Tibial nerve (tissue), 4 donors: ENCODE measurements around the gene GRM8. TPM values are rescaled to one million over a fixed set of nuclear protein-coding genes. Genes with fewer than 3 reads are reported as not detected.

Source experiments
- DNase-seq, 2 donors: peaks; one replicate each; pipeline ENCODE4 v3.0.0-alpha.2; 2019; ENCODE audit warnings: low spot score in 2 of 2
- H3K27ac ChIP-seq, 4 donors: fragments of 200-600 bp; sonication (generic) in 3 of 4; one replicate each; pipeline ENCODE4 v1.5.1; 2017 to 2019; ENCODE audit warnings: mild to moderate bottlenecking in 1 of 4
- H3K27me3 ChIP-seq, 2 donors: fragments of 200-600 bp; sonication (generic) in 1 of 2; one replicate each; pipeline versions ENCODE4 v1.5.1 to v1.6.0; 2017 to 2019
- H3K36me3 ChIP-seq, 3 donors: fragments of 200-600 bp; sonication (generic); one replicate each; pipeline ENCODE4 v1.5.1; 2018 to 2019
- H3K4me1 ChIP-seq, 4 donors: fragments of 200-600 bp; sonication (generic) in 3 of 4; one replicate each; pipeline ENCODE4 v1.5.1; 2017 to 2019
- H3K4me3 ChIP-seq, 4 donors: fragments of 200-600 bp; sonication (generic) in 3 of 4; one replicate each; pipeline ENCODE4 v1.5.1; 2017 to 2019; ENCODE audit warnings: mild to moderate bottlenecking in 1 of 4, moderate library complexity in 1 of 4
- H3K9me3 ChIP-seq, 4 donors: fragments of 200-600 bp; sonication (generic) in 3 of 4; one replicate each; pipeline ENCODE4 v1.5.1; 2017 to 2019
- EP300 ChIP-seq, 2 donors: sonication (generic); formaldehyde crosslinking; IDR thresholded peaks; one replicate each; pipeline ENCODE4 v1.6.1; 2017; ENCODE audit warnings: antibody characterized with exemption in 2 of 2, mild to moderate bottlenecking in 1 of 2
- POLR2A ChIP-seq, 2 donors: fragments of 450-650 bp; IDR thresholded peaks; one replicate each; pipeline ENCODE4 v1.6.1; 2017; ENCODE audit warnings: antibody characterized with exemption in 2 of 2, mild to moderate bottlenecking in 2 of 2, moderate library complexity in 2 of 2
- WGBS, 2 donors: methylation state at CpG; one replicate each; pipeline ENCODE4 v1.1.5; 2018; 5-methylcytosine and 5-hydroxymethylcytosine counted together
- total RNA-seq, 4 donors: library from RNA; depleted of rRNA; stranded (reverse); fragments of >200 nt; gene quantifications; one replicate each; pipeline ENCODE4 v1.1.0, GENCODE V29; 2016
- TF ChIP-seq, protein P1 (sequence below), 5 experiments: fragments of 200-600 bp in 3 of 5; fragments of 450-650 bp in 2 of 5; sonication (generic) in 3 of 5; IDR thresholded peaks; one replicate each; pipeline ENCODE4 v1.5.1; 2016 to 2019; ENCODE audit warnings: antibody characterized with exemption in 5 of 5, mild to moderate bottlenecking in 3 of 5, moderate library complexity in 2 of 5

The GRM8 gene
- total RNA-seq, 4 donors from 2014 or later = 0.59 to 1.5 (median 1.1) TPM

DNA sequence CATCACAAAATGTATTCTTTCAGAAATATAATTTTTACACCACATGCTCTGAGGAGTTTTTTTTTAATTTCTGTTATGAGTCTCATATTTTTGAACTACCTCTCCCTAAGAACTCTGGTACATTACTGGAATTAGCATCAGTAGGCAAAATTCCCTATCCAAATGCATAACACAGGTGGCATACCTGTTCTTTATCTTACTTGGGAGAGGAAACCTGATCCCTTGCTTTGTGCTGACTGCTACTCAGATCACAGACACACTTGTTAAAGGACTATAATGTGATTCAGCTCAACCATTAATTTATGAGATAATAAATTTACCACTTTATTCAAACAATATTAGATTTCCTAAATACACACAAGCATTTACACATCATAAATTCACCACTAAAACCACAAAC lies 617.2 kb downstream of the GRM8 start:
- Histone ChIP-seq H3K27ac (no peak overlapping the region), H3K9me3 (peaks cover 0 to 5% (median 0%) of the 10 kb centered on the region in 4 donors), H3K4me3 (no peak overlapping the region), H3K4me1 (no peaks in the 10 kb centered on the region), H3K36me3 (no peaks in the 10 kb centered on the region), H3K27me3 (no peaks in the 10 kb centered on the region)
- DNase-seq = no peak
- TF ChIP-seq, protein P1, sequence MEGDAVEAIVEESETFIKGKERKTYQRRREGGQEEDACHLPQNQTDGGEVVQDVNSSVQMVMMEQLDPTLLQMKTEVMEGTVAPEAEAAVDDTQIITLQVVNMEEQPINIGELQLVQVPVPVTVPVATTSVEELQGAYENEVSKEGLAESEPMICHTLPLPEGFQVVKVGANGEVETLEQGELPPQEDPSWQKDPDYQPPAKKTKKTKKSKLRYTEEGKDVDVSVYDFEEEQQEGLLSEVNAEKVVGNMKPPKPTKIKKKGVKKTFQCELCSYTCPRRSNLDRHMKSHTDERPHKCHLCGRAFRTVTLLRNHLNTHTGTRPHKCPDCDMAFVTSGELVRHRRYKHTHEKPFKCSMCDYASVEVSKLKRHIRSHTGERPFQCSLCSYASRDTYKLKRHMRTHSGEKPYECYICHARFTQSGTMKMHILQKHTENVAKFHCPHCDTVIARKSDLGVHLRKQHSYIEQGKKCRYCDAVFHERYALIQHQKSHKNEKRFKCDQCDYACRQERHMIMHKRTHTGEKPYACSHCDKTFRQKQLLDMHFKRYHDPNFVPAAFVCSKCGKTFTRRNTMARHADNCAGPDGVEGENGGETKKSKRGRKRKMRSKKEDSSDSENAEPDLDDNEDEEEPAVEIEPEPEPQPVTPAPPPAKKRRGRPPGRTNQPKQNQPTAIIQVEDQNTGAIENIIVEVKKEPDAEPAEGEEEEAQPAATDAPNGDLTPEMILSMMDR (IDR thresholded peaks at IDR 0.05) = no peak
- TF ChIP-seq EP300 (IDR thresholded peaks at IDR 0.05) (no peak), POLR2A (IDR thresholded peaks at IDR 0.05) (no peak)

DNA sequence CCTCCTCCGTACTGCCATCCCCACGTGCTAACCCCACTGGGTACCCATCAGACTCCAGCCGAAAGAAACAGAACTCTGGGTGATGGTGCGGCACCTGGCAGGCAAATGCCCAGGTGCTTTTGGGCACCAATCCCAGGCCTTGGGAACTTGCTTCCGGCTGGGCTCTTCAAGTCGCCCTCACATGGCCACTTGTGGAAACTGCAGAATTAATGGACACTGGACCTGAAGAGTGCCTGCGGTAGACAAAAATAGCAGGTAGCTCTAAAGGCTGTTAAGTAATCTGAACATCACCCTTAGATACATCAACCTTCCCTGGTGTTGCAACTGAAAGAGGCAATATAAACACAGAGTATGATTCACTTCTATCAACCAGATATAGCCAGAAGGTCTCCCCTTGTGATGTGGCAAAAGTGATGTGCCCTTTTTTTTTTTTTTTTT lies 644.4 kb downstream of the GRM8 start:
- TF ChIP-seq POLR2A (IDR thresholded peaks at IDR 0.05) = no peak
- Histone ChIP-seq H3K9me3 (peaks cover 0 to 3% (median 0%) of the 10 kb centered on the region in 4 donors), H3K4me3 (no peak overlapping the region), H3K27ac (no peak overlapping the region), H3K4me1 (no peaks in the 10 kb centered on the region), H3K27me3 (no peaks in the 10 kb centered on the region), H3K36me3 (no peaks in the 10 kb centered on the region)
- no peak for DNase-seq
- 60 to 65% methylated on average over 7 of the region's 7 CpGs for WGBS, 2 donors

DNA sequence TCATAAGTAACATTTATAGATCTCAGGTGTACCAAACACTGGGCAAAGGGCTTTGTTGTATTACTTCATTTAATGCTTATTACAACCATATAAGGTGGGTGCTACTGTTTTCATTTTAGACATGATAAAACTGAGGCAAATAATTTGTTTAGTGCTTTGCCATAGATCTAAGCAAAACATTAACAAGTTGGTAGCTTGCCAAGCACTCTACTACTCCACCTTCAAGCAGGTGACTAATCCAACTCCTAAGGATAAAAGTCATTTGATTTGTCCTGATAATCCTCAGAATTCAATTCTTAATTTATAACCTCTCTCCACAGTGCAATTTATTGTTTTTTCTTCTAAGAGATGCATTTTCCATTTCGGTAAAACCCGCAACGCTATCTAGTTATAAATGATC lies 646.4 kb downstream of the GRM8 start:
- Histone ChIP-seq H3K36me3 (no peaks in the 10 kb centered on the region), H3K27me3 (no peaks in the 10 kb centered on the region)
- no peak for TF ChIP-seq POLR2A (IDR thresholded peaks at IDR 0.05)
- TF ChIP-seq, protein P1 (IDR thresholded peaks at IDR 0.05) = no peak
- TF ChIP-seq EP300 (IDR thresholded peaks at IDR 0.05) = no peak

DNA sequence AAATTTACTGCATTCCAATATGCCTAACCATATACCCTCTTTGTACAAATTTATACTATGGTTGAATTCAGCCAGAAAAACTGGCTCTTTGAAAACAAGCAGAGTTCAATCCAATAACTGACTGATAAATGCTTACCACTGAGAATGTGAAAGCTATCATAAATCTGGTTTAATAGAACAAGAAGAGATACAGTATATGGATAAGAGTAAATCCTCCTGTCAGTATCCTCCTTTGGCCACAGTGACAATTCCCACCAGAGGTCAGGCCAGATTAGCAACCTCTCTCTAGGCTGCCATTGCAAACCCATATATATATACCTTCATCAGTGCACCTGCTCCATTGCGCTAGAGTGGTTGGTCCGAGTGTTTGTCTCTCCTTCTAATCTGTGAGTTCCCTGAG lies 647.2 kb downstream of the GRM8 start:
- Histone ChIP-seq H3K27me3 (no peaks in the 10 kb centered on the region), H3K4me1 (no peaks in the 10 kb centered on the region), H3K4me3 (no peak overlapping the region), H3K36me3 (no peaks in the 10 kb centered on the region), H3K27ac (no peak overlapping the region), H3K9me3 (no peaks in the 10 kb centered on the region)
- DNase-seq = no peak
- 94 to 100% methylated on average over 2 of the region's 2 CpGs for WGBS, 2 donors
- no peak for TF ChIP-seq EP300 (IDR thresholded peaks at IDR 0.05)

More for the DNA sequence above, 646.4 kb downstream of the GRM8 start:
- no peak for DNase-seq
- 95 to 97% methylated on average over 3 of the region's 3 CpGs for WGBS, 2 donors
- no peak overlapping the region for H3K4me3 ChIP-seq
- no peaks in the 10 kb centered on the region for H3K4me1 ChIP-seq
- no peaks in the 10 kb centered on the region for H3K9me3 ChIP-seq
- H3K27ac ChIP-seq = no peak overlapping the region

DNA sequence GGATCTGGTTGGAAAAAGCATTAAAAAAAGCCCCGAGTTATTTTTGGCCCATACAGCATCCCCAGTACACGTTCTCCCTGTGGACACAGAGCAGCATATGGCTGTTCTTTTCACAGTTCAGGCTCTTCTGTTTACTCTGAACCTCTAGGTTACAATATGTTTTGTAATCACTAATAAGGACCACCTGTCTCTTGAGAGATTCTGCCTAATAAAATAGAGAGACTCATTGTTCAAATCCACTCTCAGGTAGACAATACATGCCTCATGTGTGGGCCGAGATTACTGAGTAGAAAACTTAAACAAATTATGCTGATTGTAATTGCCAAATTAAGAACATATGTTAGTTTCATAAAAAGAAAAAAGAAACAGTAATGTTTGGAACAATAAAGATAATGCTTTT lies 647.7 kb downstream of the GRM8 start:
- Histone ChIP-seq H3K27me3 (no peaks in the 10 kb centered on the region), H3K27ac (no peak overlapping the region), H3K4me3 (no peak overlapping the region), H3K9me3 (no peaks in the 10 kb centered on the region), H3K4me1 (no peaks in the 10 kb centered on the region), H3K36me3 (no peaks in the 10 kb centered on the region)
- no peak for DNase-seq
- WGBS, 2 donors = 44 to 50% methylated on average over 3 of the region's 3 CpGs
- TF ChIP-seq, protein P1 (IDR thresholded peaks at IDR 0.05) = no peak
- TF ChIP-seq POLR2A (IDR thresholded peaks at IDR 0.05) (no peak), EP300 (IDR thresholded peaks at IDR 0.05) (no peak)

DNA sequence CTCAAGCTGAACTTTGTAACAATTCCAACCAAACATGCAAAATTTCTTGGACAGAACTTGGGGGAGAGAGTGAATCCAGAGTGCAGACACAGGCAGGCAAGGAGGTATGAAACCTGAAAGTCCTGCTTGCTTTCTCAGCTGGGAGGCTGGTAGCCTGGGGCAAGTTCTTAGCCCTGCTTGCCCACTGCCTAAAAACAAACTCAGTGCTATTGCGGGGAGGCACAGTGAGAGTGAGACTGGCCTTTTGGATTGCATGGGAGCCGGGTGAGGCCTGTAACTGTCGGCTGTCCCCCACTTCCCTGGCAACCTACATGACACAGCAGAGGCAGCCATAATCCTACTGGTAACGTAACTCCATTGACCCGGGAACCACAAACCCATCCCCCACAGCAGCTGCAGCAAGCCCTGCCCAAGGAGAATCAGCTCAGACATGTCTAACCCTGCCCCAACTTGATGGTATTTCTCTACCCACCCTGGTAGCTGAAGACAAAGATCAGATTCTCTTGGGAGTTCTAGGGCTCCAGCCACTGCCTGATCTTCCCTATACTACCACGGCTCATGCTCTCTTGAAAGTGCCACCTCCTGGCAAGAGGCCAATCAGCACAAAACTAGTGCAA lies 663.6 kb downstream of the GRM8 start:
- Histone ChIP-seq H3K36me3 (no peaks in the 10 kb centered on the region), H3K4me1 (no peaks in the 10 kb centered on the region), H3K27ac (no peak overlapping the region), H3K27me3 (no peaks in the 10 kb centered on the region), H3K4me3 (no peak overlapping the region), H3K9me3 (peaks cover 0 to 16% (median 0%) of the 10 kb centered on the region in 4 donors)
- no peak for DNase-seq
- TF ChIP-seq POLR2A (IDR thresholded peaks at IDR 0.05) = no peak
- WGBS, 2 donors = 92 to 95% methylated on average over 6 of the region's 6 CpGs

DNA sequence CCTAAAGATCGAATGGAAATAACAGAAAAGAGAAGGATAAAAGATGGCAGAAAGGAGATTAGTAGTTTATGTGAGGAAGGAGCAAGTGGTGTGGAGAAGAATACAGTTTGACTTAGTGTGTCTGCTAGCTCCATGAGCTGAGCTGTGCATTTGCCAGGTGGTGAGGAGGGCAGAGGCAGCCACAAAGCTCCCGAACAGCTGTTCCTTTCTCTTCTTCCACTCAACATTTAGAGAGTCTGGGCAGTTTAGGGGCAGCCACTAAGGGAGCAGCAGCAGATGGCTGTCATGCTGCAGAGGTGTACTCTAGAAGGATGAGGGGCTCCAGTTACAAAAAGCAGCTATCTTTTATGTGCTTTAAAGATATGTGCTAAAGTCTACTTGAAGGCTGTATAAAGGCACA lies 674.4 kb downstream of the GRM8 start:
- Histone ChIP-seq H3K27ac (no peak overlapping the region), H3K27me3 (no peaks in the 10 kb centered on the region), H3K4me3 (no peak overlapping the region), H3K4me1 (no peaks in the 10 kb centered on the region), H3K36me3 (no peaks in the 10 kb centered on the region), H3K9me3 (no peaks in the 10 kb centered on the region)
- no peak for TF ChIP-seq EP300 (IDR thresholded peaks at IDR 0.05)
- TF ChIP-seq, protein P1 (IDR thresholded peaks at IDR 0.05) = no peak
- no peak for TF ChIP-seq POLR2A (IDR thresholded peaks at IDR 0.05)
- 66 to 84% methylated on average over 2 of the region's 2 CpGs for WGBS, 2 donors
- DNase-seq = no peak
